Endodermal cell (in vitro differentiated cells): ENCODE data around the gene DNAJC1. TPM values are rescaled to one million over a fixed set of nuclear protein-coding genes. Genes with fewer than 3 reads are reported as not detected.

Experiments used
- DNase-seq: peaks from one replicate; pipeline ENCODE4 v3.0.0-alpha.2; 2017
- H3K27ac ChIP-seq: 2 replicates; pipeline ENCODE4 v1.5.1; 2013; ENCODE audit warnings: mild to moderate bottlenecking, low read depth, low read length, moderate library complexity
- H3K27me3 ChIP-seq: 2 replicates; pipeline ENCODE4 v1.6.1; 2013; ENCODE audit warnings: mild to moderate bottlenecking, low read length, moderate library complexity; ENCODE audit not compliant: insufficient read depth, control insufficient read depth, poor library complexity, severe bottlenecking
- H3K36me3 ChIP-seq: 2 replicates; pipeline ENCODE4 v1.7.0; 2013; ENCODE audit warnings: mild to moderate bottlenecking, low read length, moderate library complexity; ENCODE audit not compliant: control insufficient read depth, insufficient read depth
- H3K4me1 ChIP-seq: one replicate; pipeline ENCODE4 v1.7.0; 2013; ENCODE audit warnings: low read length; ENCODE audit not compliant: control insufficient read depth, insufficient read depth
- H3K4me3 ChIP-seq: 2 replicates; pipeline ENCODE4 v1.5.1; 2013; ENCODE audit warnings: mild to moderate bottlenecking, low read length, moderate library complexity
- H3K9ac ChIP-seq: 2 replicates; pipeline ENCODE4 v1.6.1; 2013; ENCODE audit warnings: mild to moderate bottlenecking, low read length, moderate library complexity; ENCODE audit not compliant: poor library complexity, severe bottlenecking; ENCODE audit errors: extremely low read depth
- H3K9me3 ChIP-seq: 2 replicates; pipeline ENCODE4 v1.6.1; 2013; ENCODE audit warnings: mild to moderate bottlenecking, low read length, moderate library complexity; ENCODE audit not compliant: control insufficient read depth
- H3K27ac Mint-ChIP-seq: 2 replicates; pipeline ENCODE4 v1.8.0; 2020; ENCODE audit warnings: mixed read lengths
- H3K27me3 Mint-ChIP-seq: 2 replicates; pipeline ENCODE4 v1.8.0; 2021; ENCODE audit warnings: mild to moderate bottlenecking, mixed read lengths; ENCODE audit not compliant: insufficient read depth
- H3K36me3 Mint-ChIP-seq: 2 replicates; pipeline ENCODE4 v1.8.0; 2020; ENCODE audit warnings: low read depth, mixed read lengths
- H3K4me1 Mint-ChIP-seq: 2 replicates; pipeline ENCODE4 v1.8.0; 2020; ENCODE audit warnings: mixed read lengths
- H3K4me3 Mint-ChIP-seq: 2 replicates; pipeline ENCODE4 v1.8.0; 2020; ENCODE audit warnings: mild to moderate bottlenecking, moderate library complexity, mixed read lengths
- H3K9me3 Mint-ChIP-seq: 2 replicates; pipeline ENCODE4 v1.8.0; 2020; ENCODE audit warnings: mild to moderate bottlenecking, mixed read lengths
- CTCF ChIP-seq: fragments of 200-600 bp; sonication (generic); conservative IDR thresholded peaks from 2 replicates; pipeline ENCODE4 v1.5.0; 2021; ENCODE audit warnings: antibody characterized with exemption, mild to moderate bottlenecking
- WGBS, 2 experiments: methylation state at CpG; one replicate each; pipeline versions ENCODE4 v1.1.5 to v1.1.7; 2013; ENCODE audit warnings: missing lambda C conversion rate in 2 of 2, mixed read lengths in 1 of 2; ENCODE audit not compliant: insufficient coverage in 1 of 2, insufficient read length in 1 of 2; 5-methylcytosine and 5-hydroxymethylcytosine counted together
- total RNA-seq, 2 donors: library from RNA; stranded (reverse); fragmentation: NEBNext Ultra II Directional in 1 of 2; extraction: Animal tissue kit (Norgen Biotek cat#: 25700) in 1 of 2; gene quantifications; 2 replicates in 1 of 2; 3 replicates in 1 of 2; pipeline ENCODE4 v1.2.1, GENCODE V29; 2021

The DNAJC1 gene
- total RNA-seq, 2 donors from 2014 or later, result 23.5 to 30.4 TPM

GRCh38 chr10:21810582-21811244, 192.8 kb downstream of the DNAJC1 start:
- H3K27ac ChIP-seq, result no peak overlapping the region
- Mint-ChIP-seq H3K9me3 (no peaks in the 10 kb centered on the region), H3K36me3 (peaks cover 12% of the 10 kb centered on the region), H3K27me3 (no peaks in the 10 kb centered on the region), H3K4me3 (no peak overlapping the region), H3K27ac (peak overlapping the region; percentile 19), H3K4me1 (peaks cover 31% of the 10 kb centered on the region)
- H3K4me1 ChIP-seq, result peaks cover 21% of the 10 kb centered on the region
- H3K27me3 ChIP-seq, result no peaks in the 10 kb centered on the region
- no peak overlapping the region for H3K9ac ChIP-seq
- no peak overlapping the region for H3K4me3 ChIP-seq
- H3K36me3 ChIP-seq, result peaks cover 4% of the 10 kb centered on the region
- 91 to 92% methylated on average over 7 of the region's 7 CpGs for WGBS, 2 experiments
- no peak for DNase-seq
- peaks cover 8% of the 10 kb centered on the region for H3K9me3 ChIP-seq
- peak; percentile 56 for TF ChIP-seq CTCF

- Mint-ChIP-seq H3K9me3 (no peaks in the 10 kb centered on the region), H3K36me3 (peaks cover under 1% of the 10 kb centered on the region), H3K4me1 (peaks cover 28% of the 10 kb centered on the region), H3K27ac (no peak overlapping the region), H3K4me3 (no peak overlapping the region), H3K27me3 (no peaks in the 10 kb centered on the region)
- 81 to 86% methylated on average over 1 to 3 of the region's 3 CpGs for WGBS, 2 experiments
- H3K9me3 ChIP-seq, result peaks cover 2% of the 10 kb centered on the region
- DNase-seq, result no peak
- no peak for TF ChIP-seq CTCF
- no peaks in the 10 kb centered on the region for H3K27me3 ChIP-seq
- peak overlapping the region; percentile 6 for H3K27ac ChIP-seq
- no peak overlapping the region for H3K4me3 ChIP-seq
- H3K4me1 ChIP-seq, result peaks cover 22% of the 10 kb centered on the region
- H3K9ac ChIP-seq, result no peak overlapping the region
- H3K36me3 ChIP-seq, result no peaks in the 10 kb centered on the region
These were observed 195.0 kb downstream of the DNAJC1 start for GRCh38 chr10:21808550-21808949.

GRCh38 chr10:21807180-21807579, 196.3 kb downstream of the DNAJC1 start:
- Histone ChIP-seq H3K4me1 (peaks cover 25% of the 10 kb centered on the region), H3K27me3 (no peaks in the 10 kb centered on the region), H3K9ac (no peak overlapping the region), H3K36me3 (no peaks in the 10 kb centered on the region), H3K4me3 (peak overlapping the region; percentile 47), H3K27ac (peak overlapping the region; percentile 63), H3K9me3 (no peaks in the 10 kb centered on the region)
- DNase-seq, result peak; percentile 79
- no peaks in the 10 kb centered on the region for H3K27me3 Mint-ChIP-seq
- WGBS, 2 experiments, result 0 to 7% methylated on average over 5 of the region's 5 CpGs
- no peak overlapping the region for H3K4me3 Mint-ChIP-seq
- no peak overlapping the region for H3K27ac Mint-ChIP-seq
- no peaks in the 10 kb centered on the region for H3K9me3 Mint-ChIP-seq
- no peak for TF ChIP-seq CTCF
- peaks cover 39% of the 10 kb centered on the region for H3K4me1 Mint-ChIP-seq
- H3K36me3 Mint-ChIP-seq, result no peaks in the 10 kb centered on the region
